HG02759 (cell line): ENCODE data around the gene PSMD1.
"Not testable (repeated sequence)": the region's sequence is repeated elsewhere in the genome, so short reads cannot be mapped to it uniquely, and the experiment has no call there.

Experiments used
- ATAC-seq: cut with Tn5 transposase; IDR thresholded peaks from one replicate; pipeline ENCODE4 v1.9.1; 2021; ENCODE audit warnings: mild to moderate bottlenecking, moderate library complexity; ENCODE audit not compliant: unreplicated experiment

Gene PSMD1

GRCh38 chr2:231056453-231057416, at the start of gene PSMD1:
TSS of gene PSMD1 (plus strand) at chr2:231056867. CDS start at chr2:231057026, 159 bp downstream.
- ATAC-seq = peak; percentile 76

GRCh38 chr2:231007286-231008098, 49.2 kb upstream of the PSMD1 start:
- no peak for ATAC-seq

GRCh38 chr2:231008131-231008530, 48.5 kb upstream of the PSMD1 start:
- ATAC-seq = no peak

GRCh38 chr2:231009236-231009919, 47.3 kb upstream of the PSMD1 start:
- no peak for ATAC-seq

- ATAC-seq = no peak
These were observed 46.4 kb upstream of the PSMD1 start for GRCh38 chr2:231010201-231010730.

- no peak for ATAC-seq
These were observed 45.1 kb upstream of the PSMD1 start for GRCh38 chr2:231011526-231011925.

- no peak for ATAC-seq
These were observed 44.2 kb upstream of the PSMD1 start for GRCh38 chr2:231012463-231012862.

- no peak for ATAC-seq
These were observed 42.8 kb upstream of the PSMD1 start for GRCh38 chr2:231013820-231014219.

- ATAC-seq = no peak
These were observed 41.2 kb upstream of the PSMD1 start for GRCh38 chr2:231015478-231015877.

- ATAC-seq = no peak
These were observed 40.7 kb upstream of the PSMD1 start for GRCh38 chr2:231015926-231016325.

GRCh38 chr2:231016566-231017230, 40.0 kb upstream of the PSMD1 start:
- ATAC-seq = no peak

GRCh38 chr2:231017231-231017598, 39.5 kb upstream of the PSMD1 start:
- ATAC-seq = no peak

- no peak for ATAC-seq
These were observed 38.5 kb upstream of the PSMD1 start for GRCh38 chr2:231018184-231018583.

- ATAC-seq = not testable (repeated sequence)
These were observed 31.6 kb upstream of the PSMD1 start for GRCh38 chr2:231025059-231025458.

GRCh38 chr2:231028889-231029288, 27.8 kb upstream of the PSMD1 start:
- ATAC-seq = no peak

- no peak for ATAC-seq
These were observed 27.1 kb upstream of the PSMD1 start for GRCh38 chr2:231029563-231029962.

GRCh38 chr2:231030725-231031124, 25.9 kb upstream of the PSMD1 start:
- no peak for ATAC-seq

- no peak for ATAC-seq
These were observed 24.0 kb upstream of the PSMD1 start for GRCh38 chr2:231032575-231033140.

GRCh38 chr2:231033147-231034132, 23.2 kb upstream of the PSMD1 start:
- no peak for ATAC-seq
